HG02973 (cell line): ENCODE measurements around the gene DDR1.

ENCODE experiments used
- ATAC-seq: cut with Tn5 transposase; IDR thresholded peaks from one replicate; pipeline ENCODE4 v1.9.1; 2021; ENCODE audit warnings: moderate library complexity; ENCODE audit not compliant: unreplicated experiment

The DDR1 gene

DNA sequence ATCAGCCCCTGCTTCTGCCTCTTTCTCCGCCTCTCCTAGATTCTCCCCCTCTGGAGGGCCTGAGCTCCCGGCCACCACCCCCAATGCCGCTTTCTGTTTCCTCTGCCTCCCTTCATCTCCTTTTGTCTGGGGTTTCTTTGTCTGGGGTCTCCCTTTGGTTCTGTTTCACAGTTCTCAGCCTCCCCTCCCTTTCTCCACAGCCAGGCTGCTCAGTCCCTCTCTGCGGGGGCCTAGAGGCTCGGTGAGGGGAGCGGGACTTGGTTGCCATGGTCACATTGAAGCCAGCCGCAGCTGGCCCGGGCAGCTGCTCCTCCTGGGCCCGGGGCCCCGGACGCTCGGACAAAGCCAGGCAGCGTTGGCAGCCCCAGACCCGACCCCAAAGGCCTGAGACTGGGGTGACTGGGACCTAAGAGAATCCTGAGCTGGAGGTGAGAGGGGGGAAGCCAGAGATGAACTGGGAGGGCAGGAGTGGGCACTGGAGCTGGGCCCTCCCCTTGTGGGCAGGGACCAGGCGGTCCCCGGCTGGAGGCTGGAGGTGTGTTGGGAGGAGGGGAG is 3.5 kb upstream of the DDR1 start:
- ATAC-seq: no peak

DNA sequence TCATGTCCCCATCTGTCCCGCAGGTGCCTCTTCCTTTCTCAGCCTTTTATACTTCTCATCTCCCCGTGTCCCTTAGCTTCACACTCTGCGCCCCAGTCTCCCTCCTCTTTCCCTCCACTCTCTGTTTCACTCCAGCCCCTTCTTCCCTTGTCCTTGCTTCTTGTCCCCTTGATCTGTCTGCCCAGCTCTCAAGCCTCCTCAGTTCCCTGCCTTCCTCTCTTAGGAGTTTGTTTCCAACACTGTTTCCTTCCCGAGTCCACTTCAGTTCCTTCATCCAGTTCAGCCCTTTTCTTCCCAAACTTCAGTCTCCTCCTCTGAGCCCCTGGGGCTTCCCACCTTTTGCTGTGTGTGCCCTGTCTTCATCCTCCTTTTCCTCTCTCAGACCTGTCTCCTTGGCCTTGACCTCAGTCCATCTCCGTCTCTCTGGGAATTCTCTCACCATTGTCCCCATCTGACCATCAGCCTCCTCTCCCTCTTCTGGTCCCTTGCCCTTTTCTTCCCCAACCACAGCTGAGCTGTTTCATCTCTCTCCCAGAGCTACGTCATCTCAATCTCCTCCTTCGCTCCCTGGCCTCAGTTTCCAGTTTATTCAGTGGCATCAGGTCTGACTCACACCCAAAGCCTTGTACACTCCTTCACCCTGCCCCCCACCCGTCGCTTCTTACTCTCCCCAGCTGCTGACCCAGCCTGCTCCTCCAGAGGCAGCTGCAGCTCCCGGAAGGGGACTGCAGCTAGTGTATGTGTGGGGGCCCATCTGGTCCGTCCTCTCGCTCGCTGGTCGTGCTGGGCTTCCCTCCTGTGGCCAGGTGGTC is 2.7 kb upstream of the DDR1 start:
- ATAC-seq: no peak

DNA sequence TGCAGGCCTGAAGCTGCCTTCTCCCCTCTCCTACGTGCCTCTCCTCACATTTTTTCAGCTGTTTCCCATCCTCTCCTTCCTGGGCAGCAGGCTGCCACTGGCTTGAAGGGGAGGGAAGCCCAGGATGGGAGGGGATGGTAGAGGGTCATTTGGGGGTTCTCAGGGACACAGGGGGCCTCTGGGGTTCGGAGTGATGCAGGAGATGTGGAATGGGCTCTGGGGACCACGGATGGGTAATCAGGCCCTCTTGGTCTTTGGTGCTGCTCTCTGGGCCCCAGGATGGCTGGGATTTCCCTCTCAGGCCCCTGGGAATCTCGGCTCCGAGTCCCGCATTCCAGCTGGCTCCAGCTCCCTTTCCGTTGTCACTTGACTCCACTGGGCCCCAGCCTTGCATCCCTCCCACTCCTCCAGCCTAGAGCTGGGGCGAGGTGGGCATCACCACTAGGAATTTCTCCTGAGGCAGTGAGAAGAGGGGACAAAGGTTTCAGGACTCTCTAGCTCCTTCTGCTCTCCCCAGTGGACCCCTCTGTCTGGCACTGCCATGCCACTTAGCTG is 2.0 kb upstream of the DDR1 start:
- ATAC-seq: no peak

GRCh38 chr6:30882759-30883684 is 1.3 kb upstream of the DDR1 start:
- ATAC-seq: no peak

- ATAC-seq: no peak
These were observed 482 bp downstream of the DDR1 start for GRCh38 chr6:30884521-30885480.

DNA sequence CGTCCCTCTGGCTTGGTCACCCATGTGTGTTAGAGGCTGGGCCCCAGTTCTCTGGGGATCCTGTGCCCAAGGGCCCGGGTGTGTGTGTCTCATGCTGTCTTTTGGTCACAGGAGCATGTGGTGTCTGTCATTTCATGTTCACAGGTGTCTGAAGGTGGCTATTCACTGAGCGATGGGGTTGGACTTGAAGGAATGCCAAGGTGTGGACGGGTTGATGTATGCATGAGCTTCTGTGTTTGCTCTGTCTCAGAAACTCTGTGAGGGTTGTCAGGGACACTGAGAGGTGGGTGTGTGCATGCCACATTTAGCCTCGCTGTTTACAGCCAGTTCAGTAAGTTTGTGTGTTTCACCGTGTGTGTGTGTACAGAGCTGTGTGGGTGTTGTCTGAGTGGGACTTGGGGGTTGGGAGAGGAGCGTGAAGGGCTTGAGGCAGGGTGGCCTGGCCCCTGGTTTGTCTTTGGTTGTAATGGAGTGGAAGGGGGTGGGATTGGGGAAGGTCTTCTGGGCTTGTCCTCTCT is 1.2 kb downstream of the DDR1 start:
- ATAC-seq: no peak

DNA sequence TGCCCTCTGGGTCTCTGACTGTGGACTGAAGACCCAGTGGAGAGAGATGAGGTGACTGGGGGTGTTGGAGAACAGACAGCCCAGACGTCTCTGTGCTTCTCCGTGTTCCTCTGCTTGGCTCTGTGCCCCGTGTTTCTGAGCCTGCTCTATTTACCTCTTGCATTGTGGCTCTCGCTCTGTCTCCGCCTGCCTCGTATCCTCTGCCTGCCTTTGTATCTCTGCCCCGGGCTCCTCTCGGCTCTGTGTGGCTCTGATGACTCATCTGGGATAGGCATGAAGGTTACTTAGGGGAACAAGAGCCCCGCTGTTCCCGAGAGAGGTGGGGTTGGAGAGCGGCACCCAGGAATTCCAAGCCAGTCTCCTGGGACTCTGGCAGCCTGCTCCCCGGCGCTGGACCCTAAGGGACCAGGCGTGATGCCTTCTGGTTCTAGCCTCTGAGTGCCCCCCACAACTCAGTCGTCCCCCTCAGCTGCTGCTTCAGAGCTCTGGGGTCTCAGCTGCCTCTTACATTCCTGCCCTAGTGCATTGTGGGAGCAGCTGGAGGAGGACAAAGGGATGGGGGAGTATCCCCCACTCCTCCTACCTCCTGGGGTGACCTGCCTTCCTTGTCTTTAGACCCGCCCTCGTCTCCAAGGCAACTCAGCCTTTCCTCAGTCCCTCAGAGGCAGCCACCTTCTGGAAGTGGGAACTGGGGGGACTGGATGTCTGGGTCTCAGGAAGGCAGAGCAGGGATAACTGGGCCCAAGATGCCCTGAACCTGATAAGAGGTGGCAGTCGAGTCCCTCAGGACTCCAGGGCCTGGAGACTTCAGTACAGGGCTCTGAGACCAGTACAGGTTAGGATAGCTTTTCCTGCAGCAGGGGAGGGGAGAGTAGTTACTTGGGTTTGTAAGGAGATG is 1.9 kb downstream of the DDR1 start:
- ATAC-seq: no peak

DNA sequence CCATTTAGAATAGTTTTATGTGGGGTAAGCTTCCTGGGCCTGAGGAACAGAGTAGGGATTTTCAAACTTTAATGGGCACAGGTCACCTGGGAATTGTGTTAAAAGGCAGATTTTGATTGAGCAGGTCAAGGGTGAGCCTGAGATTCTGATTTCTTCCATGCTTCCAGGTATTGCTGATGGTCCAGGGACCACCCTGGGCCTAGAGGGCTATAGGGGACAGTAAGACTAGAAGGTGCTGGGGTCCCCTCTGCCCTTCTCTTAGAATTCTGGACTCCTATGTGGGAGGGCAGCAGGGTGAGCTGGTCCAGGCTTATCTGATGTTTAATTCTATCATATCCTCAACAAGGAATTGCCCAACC is 2.6 kb downstream of the DDR1 start:
- no peak for ATAC-seq

DNA sequence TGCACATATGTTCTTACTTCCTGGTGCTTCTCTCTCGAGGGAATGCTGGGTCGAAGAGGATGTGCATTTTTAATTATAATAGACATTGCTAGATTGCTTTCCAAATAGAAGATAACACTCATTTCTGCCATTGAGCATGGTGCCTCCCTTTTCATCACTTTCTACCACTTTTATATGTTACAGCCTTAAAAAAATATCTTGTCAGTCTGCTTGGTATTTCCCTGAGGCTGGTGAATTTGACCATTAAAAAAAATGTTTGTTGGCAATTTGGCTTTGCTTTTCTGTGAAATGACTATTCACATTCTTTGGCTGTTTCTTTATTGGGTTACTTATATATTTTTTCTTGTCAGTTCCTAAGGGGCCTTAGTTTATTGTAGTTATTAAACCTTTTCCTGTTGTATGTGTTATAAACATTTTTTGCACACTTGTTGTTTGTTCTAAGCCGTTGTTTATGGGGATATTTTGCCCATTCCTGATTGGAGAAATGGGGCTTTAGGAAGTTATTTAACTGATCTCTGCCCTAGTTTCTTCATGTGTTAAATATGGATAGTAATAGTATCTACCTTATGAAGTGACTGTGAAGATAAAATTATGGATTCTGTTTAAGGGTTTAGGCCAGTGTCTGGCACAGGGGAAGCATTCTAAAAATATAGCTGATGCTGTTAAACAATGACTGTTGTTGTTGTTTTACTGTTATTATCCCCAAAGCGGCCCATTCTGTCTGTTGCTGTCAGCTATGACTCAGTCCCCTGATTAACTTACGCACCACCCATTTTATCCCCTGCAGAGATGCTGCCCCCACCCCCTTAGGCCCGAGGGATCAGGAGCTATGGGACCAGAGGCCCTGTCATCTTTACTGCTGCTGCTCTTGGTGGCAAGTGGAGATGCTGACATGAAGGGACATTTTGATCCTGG is 3.8 kb downstream of the DDR1 start:
- no peak for ATAC-seq

- ATAC-seq: no peak
These were observed 4.6 kb downstream of the DDR1 start for GRCh38 chr6:30888816-30889495.

DNA sequence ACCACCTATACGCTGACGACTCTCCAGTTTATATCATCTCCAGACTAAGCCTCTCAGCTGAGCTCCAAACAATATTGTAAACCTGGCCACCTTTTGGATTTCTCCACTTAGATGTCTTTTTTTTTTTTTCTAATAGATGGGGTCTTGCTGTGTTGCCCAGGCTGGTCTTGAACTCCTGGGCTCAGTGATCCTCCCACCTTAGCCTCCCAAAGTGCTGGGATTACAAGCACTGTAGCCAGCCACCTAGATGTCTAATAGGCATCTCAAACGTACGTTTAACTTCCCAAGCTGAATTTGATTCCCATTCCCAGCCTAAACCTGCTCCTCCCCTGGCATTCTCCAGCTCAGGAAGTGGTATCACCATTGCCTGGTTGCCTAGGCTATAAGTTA is 5.2 kb downstream of the DDR1 start:
- no peak for ATAC-seq

DNA sequence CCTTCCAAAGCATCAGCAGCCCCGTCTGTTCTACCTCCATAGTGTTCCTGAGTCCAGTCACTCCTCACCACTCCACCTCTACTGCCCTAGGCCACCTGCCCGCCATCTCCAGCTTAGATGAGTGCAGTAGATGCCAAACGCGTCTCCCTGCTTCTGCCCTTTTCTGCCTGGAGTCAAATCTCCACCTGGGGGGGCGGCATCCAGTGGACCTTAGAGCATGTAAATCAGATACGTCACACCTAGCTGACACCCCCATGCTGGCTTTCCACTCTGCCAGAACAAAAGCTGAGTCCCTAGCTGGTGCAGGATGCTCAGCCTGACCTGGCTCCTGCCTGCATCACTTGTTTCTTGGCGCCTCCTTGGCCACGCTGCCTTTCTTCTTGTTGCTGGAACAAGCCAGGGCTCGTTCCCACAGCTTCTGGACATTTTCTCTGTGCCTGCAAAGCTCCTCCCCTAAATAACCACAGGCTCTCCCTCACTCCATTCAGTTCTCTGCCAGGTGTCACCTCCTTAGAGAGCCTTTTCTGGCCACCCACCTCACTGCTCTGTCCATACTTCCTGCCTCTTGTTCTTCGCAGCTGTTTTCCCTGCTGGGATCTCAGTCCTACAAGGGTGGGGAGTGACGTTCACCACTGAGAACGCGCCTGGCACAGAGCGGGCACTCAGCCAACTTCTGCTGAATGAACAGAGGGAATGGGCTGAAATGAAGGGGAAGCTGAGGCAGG is 5.8 kb downstream of the DDR1 start:
- no peak for ATAC-seq

DNA sequence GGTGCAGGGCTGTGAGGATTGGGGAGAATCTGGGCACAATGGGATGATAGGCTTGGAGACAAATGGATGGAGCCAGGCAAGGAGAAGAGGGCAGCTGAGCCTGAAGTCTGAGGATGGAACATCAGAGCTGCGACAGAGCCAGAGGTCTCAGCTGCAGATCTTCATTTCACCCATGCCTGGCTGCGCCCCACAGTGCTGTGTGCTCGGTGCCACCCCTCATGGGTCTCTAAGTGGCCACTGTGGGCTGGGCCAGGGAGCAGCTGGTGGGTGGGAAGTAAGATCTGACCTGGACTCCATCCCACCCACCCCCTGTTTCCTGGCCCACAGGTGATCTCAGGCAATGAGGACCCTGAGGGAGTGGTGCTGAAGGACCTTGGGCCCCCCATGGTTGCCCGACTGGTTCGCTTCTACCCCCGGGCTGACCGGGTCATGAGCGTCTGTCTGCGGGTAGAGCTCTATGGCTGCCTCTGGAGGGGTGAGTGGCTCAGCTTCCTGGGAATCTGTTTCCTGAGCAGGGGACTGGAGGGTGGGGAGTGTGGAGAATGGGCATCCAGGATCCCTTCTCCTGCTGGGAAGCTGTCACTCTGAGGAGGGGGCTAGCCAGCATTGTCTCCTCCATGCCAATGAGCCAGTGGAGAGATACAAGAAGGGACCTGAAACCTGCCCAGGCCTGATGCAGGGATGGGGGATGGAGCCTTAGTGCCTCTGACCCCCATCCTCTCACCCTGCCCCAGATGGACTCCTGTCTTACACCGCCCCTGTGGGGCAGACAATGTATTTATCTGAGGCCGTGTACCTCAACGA is 6.5 kb downstream of the DDR1 start:
- ATAC-seq: no peak

DNA sequence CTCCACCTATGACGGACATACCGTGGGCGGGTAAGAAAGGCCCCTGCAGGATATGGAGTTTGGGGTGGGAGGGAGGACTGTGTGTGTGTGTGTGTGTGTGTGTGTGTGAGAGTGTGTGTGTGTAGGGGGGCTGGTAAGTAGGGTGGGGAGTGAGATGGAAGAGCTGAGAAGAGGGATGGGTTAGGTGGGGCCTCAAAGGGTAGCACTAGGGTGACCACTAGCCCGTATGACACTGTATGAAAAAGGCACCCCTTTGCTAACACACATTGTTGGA is 7.1 kb downstream of the DDR1 start:
- ATAC-seq: no peak

- ATAC-seq: no peak
These were observed 7.7 kb downstream of the DDR1 start for GRCh38 chr6:30891816-30892538.
